Heart left ventricle (tissue), 16 donors: ENCODE results near the gene PHF11. TPM values are rescaled to one million over a fixed set of nuclear protein-coding genes. Genes with fewer than 3 reads are reported as not detected.

Experiments used
- ATAC-seq, 4 donors: fragments of 200-7000 bp; cut with Tn5 transposase; one replicate each; pipeline ENCODE4 v1.9.1; 2020 to 2022; ENCODE audit warnings: moderate library complexity in 4 of 4, mild to moderate bottlenecking in 3 of 4, moderate number of reproducible peaks in 1 of 4
- DNase-seq, 5 donors: peaks; one replicate each; pipeline ENCODE4 v3.0.0-alpha.2; 2020
- H3K27ac ChIP-seq, 12 donors: fragments of 200-600 bp; sonication (generic) in 4 of 12; one replicate each; pipeline versions ENCODE4 v1.5.0 to v1.8.0; 2016 to 2022; ENCODE audit warnings: mild to moderate bottlenecking in 2 of 12
- H3K27me3 ChIP-seq, 9 donors: fragments of 200-600 bp; sonication (generic) in 2 of 9; one replicate each; pipeline versions ENCODE4 v1.5.1 to v1.8.0; 2016 to 2022; ENCODE audit warnings: mild to moderate bottlenecking in 3 of 9
- H3K36me3 ChIP-seq, 9 donors: fragments of 200-600 bp; sonication (generic) in 2 of 9; one replicate each; pipeline versions ENCODE4 v1.5.0 to v1.8.0; 2018 to 2022; ENCODE audit warnings: mild to moderate bottlenecking in 2 of 9
- H3K4me1 ChIP-seq, 12 donors: fragments of 200-600 bp; sonication (generic) in 4 of 12; one replicate each; pipeline versions ENCODE4 v1.5.0 to v1.8.0; 2016 to 2022; ENCODE audit warnings: mild to moderate bottlenecking in 3 of 12
- H3K4me3 ChIP-seq, 12 donors: fragments of 200-600 bp; sonication (generic) in 4 of 12; one replicate each; pipeline versions ENCODE4 v1.5.0 to v1.8.0; 2017 to 2022; ENCODE audit warnings: mild to moderate bottlenecking in 9 of 12, moderate library complexity in 4 of 12
- H3K9me3 ChIP-seq, 12 donors: fragments of 200-600 bp; sonication (generic) in 4 of 12; one replicate each; pipeline versions ENCODE4 v1.5.0 to v1.8.0; 2016 to 2022; ENCODE audit warnings: mild to moderate bottlenecking in 1 of 12
- CTCF ChIP-seq, 12 donors: fragments of 200-600 bp; sonication (generic) in 4 of 12; IDR thresholded peaks; one replicate each; pipeline versions ENCODE4 v1.5.0 to v1.8.0; 2018 to 2022; ENCODE audit warnings: antibody characterized with exemption in 12 of 12, mild to moderate bottlenecking in 5 of 12
- POLR2A ChIP-seq, 2 donors: fragments of 450-650 bp; IDR thresholded peaks; one replicate each; pipeline ENCODE4 v1.6.1; 2017; ENCODE audit warnings: antibody characterized with exemption in 2 of 2, mild to moderate bottlenecking in 2 of 2, moderate library complexity in 2 of 2
- WGBS, 4 donors: extraction: QIAGEN DNeasy Blood & Tissue Kit in 2 of 4; methylation state at CpG; one replicate each; pipeline versions ENCODE4 v1.1.5 to v1.1.7; 2013 to 2018; 5-methylcytosine and 5-hydroxymethylcytosine counted together
- intact Hi-C, 10 donors: fragments of 100-400 bp; cut with DNase I; formaldehyde crosslinking; loops; one replicate each; pipeline versions ENCODE4 v1.11.1 to v1.14.2; 2022
- polyA plus RNA-seq, 2 donors: library from polyadenylated mRNA; stranded (reverse); fragments of 200-250 nt; gene quantifications; one replicate each; pipeline ENCODE4 v1.2.3, GENCODE V29; 2013
- total RNA-seq, 9 donors: library from RNA; depleted of rRNA in 2 of 9; stranded (reverse); fragments of >200 nt in 2 of 9; fragmentation: NEBNext Ultra II Directional in 3 of 9; extraction: Animal tissue kit (Norgen Biotek cat#: 25700) in 3 of 9; gene quantifications; one replicate each; pipeline versions ENCODE4 v1.1.0 to v1.2.4, GENCODE V29; 2016 to 2023
- donor health status: ischemic (EF 13 %, LVEDD 7.1; RV severe dilation, severe dysfunction).
- donor health status: healthy with polysubstance abuse.
- donor health status: DM: no; HTN: yes; CAD: no.
- donor health status: DM: no; HTN: no; CAD: no.
- donor health status: ischemic (EF 25% LVEDD 6.9; RV normal size, moderate dysfunction).
- donor health status: ischemic (EF 25% LVEDD 5.7; RV mildly dilated, moderate dysfunction).
- donor health status: healthy.
- donor health status: DM: yes; HTN: yes; CAD: no.
- donor health status: ischemic (EF 35%, LVEDD 5.7; RV mildly dilated, moderate dysfunction).
- donor health status: nonischemic (EF 11% LVEDD 7.7; RV severe dilation, severe dysfunction).
- donor health status: DM: yes; HTN: yes; CAD: no.
- donor health status: PGD.
- donor health status: ischemic (EF 29% LVEDD 5.4; RV normal size, mild dysfunction).
- donor health status: nonischemic (EF 23%, LVEDD 6.1; RV moderate dilation, normal function).

The PHF11 gene
- total and polyA plus RNA-seq, 11 donors, result 13.7 to 48.5 (median 17.4) TPM

GRCh38 chr13:49472186-49472585 lies 23.6 kb upstream of the PHF11 start:
- 39 to 50% (median 41%) methylated on average over 1 of the region's 1 CpG for WGBS, 4 donors
- Histone ChIP-seq H3K27ac (no peak overlapping the region), H3K9me3 (no peaks in the 10 kb centered on the region), H3K4me3 (no peak overlapping the region), H3K27me3 (no peaks in the 10 kb centered on the region), H3K36me3 (peaks cover 0 to 98% (median 85%) of the 10 kb centered on the region in 9 donors), H3K4me1 (peaks cover 0 to 8% (median 2%) of the 10 kb centered on the region in 12 donors)
- intact Hi-C loops, result no loop called here
- TF ChIP-seq CTCF (IDR thresholded peaks at IDR 0.05), result no peak
- TF ChIP-seq POLR2A (IDR thresholded peaks at IDR 0.05), result no peak
- ATAC-seq (peak in 3 of 4 donors; percentile 49 to 58 (median 58)), DNase-seq (no peak)

GRCh38 chr13:49476529-49476928 lies 19.2 kb upstream of the PHF11 start:
- Histone ChIP-seq H3K4me3 (no peak overlapping the region), H3K9me3 (no peaks in the 10 kb centered on the region), H3K27me3 (no peaks in the 10 kb centered on the region), H3K27ac (no peak overlapping the region), H3K4me1 (peaks cover 0 to 9% (median 4%) of the 10 kb centered on the region in 12 donors), H3K36me3 (peaks cover 0 to 99% (median 92%) of the 10 kb centered on the region in 9 donors)
- intact Hi-C loops, result no loop called here
- ATAC-seq, result no peak
- no peak for DNase-seq
- no peak for TF ChIP-seq POLR2A (IDR thresholded peaks at IDR 0.05)
- TF ChIP-seq CTCF (IDR thresholded peaks at IDR 0.05), result no peak
- 89 to 94% (median 91%) methylated on average over 7 of the region's 7 CpGs for WGBS, 4 donors

- Histone ChIP-seq H3K4me1 (peaks cover 0 to 5% (median 0%) of the 10 kb centered on the region in 12 donors), H3K36me3 (peaks cover 0 to 100% (median 90%) of the 10 kb centered on the region in 9 donors), H3K9me3 (no peaks in the 10 kb centered on the region), H3K27ac (no peak overlapping the region), H3K4me3 (no peak overlapping the region), H3K27me3 (no peaks in the 10 kb centered on the region)
- TF ChIP-seq POLR2A (IDR thresholded peaks at IDR 0.05) (no peak), CTCF (IDR thresholded peaks at IDR 0.05) (no peak)
- ATAC-seq, result no peak
- intact Hi-C loops, result no loop called here
- 58 to 61% (median 61%) methylated on average over 5 of the region's 5 CpGs for WGBS, 4 donors
- no peak for DNase-seq
Measured at GRCh38 chr13:49481788-49482187, 14.0 kb upstream of the PHF11 start.

GRCh38 chr13:49488563-49488962 lies 7.2 kb upstream of the PHF11 start:
- WGBS, 4 donors, result 90 to 93% (median 92%) methylated on average over 2 of the region's 2 CpGs
- intact Hi-C loops, result no loop called here
- peaks cover 0 to 81% (median 58%) of the 10 kb centered on the region in 9 donors for H3K36me3 ChIP-seq

More at GRCh38 chr13:49488563-49488962, 7.2 kb upstream of the PHF11 start:
- H3K27me3 ChIP-seq, result no peaks in the 10 kb centered on the region
- no peak overlapping the region for H3K4me3 ChIP-seq
- ATAC-seq (no peak), DNase-seq (no peak)
- no peak for TF ChIP-seq POLR2A (IDR thresholded peaks at IDR 0.05)
- TF ChIP-seq CTCF (IDR thresholded peaks at IDR 0.05), result no peak
- no peak overlapping the region for H3K27ac ChIP-seq
- H3K9me3 ChIP-seq, result no peaks in the 10 kb centered on the region
- H3K4me1 ChIP-seq, result no peaks in the 10 kb centered on the region
